Measurements from ENCODE around the gene STK25. TPM values are rescaled to one million over a fixed set of nuclear protein-coding genes. Genes with fewer than 3 reads are reported as not detected.
"Not testable (repeated sequence)": the region's sequence is repeated elsewhere in the genome, so short reads cannot be mapped to it uniquely, and the experiment has no call there.

STK25 gene
- total RNA-seq, 2 experiments from 2014 or later: 97.6 to 113 TPM

GRCh38 chr2:241514986-241515737 lies 6.8 kb upstream of the STK25 start:
- POLR2A ChIA-PET: no interaction called here
- CTCF ChIA-PET: interaction anchor here (0.9 kb wide), 1 partner anchor 8 kb away, joined by 3 read pairs; no protein-coding TSS in a partner anchor

GRCh38 chr2:241514553-241514952 lies 6.2 kb upstream of the STK25 start:
- CTCF ChIA-PET: interaction anchor here (0.9 kb wide), 1 partner anchor 8 kb away, joined by 3 read pairs; no protein-coding TSS in a partner anchor
- POLR2A ChIA-PET: no interaction called here

GRCh38 chr2:241511091-241511741 lies 2.8 kb upstream of the STK25 start:
- POLR2A ChIA-PET: no interaction called here
- CTCF ChIA-PET: no interaction called here

DNA sequence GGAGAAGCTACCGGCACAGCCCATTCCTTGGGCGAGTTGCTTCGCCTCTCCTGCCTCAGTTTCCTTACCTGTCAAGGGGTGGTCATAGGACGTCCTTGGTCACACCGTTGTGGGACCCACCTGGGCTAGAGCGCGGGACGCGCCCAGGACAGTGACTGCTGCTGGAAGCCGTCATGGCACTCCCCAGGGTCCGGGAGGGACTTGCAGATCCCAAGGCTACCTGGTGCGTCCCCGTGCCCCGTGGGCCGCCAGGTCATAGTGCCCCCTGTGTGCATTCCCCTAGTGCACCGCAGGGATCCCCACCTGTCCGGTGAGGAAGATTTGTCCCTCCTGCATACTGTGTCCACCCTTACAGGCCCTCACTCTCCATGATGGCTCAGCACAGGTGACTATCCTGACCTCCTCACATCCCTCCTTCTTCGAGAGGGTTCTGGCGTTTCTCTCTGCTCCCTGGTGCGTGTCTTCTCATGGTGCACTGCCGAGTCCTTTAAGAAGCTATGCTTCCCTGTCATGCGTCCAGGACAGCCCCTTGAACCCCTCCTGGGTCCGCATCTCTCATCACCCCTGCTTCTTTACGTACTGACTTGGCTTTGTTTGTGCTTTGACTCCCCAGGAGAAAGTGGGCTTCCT lies 886 bp upstream of the STK25 start:
- ChIA-PET POLR2A (no interaction called here), CTCF (no interaction called here)

- ChIA-PET CTCF (interaction anchor here (0.7 to 1.0 kb wide), 2 partner anchors 65 to 148 kb away, joined by 3 read pairs; no protein-coding TSS in a partner anchor), POLR2A (no interaction called here)
These were observed 749 bp downstream of the STK25 start for GRCh38 chr2:241507430-241508239.

DNA sequence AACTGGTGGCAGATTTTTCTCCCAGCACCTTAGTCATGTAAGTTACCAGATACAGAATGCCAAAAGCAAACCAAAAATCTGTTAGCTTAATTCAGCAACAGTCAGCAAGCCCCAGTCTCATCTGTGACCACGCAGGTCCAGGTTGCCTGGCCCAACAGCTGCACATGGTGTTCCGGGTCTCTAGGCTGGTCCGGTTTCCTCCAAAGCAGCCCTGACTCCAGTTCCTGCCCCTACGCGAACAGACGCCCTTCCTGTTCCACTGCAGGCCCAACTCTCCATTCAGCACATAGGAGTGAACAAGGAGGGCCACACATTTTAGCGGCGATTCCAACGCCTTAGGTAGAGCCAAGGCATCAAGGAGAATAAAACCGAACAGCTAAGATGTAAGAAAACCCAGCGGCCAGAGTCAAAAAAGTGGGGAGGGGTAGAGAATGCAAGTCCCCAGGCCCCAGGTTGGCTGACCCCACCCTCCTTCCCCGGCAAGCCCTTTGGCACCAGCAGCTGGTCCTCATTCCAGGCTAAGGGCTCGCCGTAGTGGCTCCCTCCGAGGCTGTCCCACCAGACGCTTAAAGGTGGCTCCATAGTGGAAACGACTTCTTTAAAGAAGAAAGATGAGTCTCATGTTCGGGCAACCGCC lies 1.5 kb downstream of the STK25 start:
- ChIA-PET CTCF (interaction anchor here (1.0 kb wide), 1 partner anchor 29 kb away, joined by 3 read pairs; no protein-coding TSS in a partner anchor), POLR2A (no interaction called here)

- POLR2A ChIA-PET: not testable (repeated sequence)
- CTCF ChIA-PET: interaction anchor here (1.0 kb wide), 1 partner anchor 28 kb away, joined by 3 read pairs; no protein-coding TSS in a partner anchor
These were observed 2.1 kb downstream of the STK25 start for GRCh38 chr2:241506317-241506716.

DNA sequence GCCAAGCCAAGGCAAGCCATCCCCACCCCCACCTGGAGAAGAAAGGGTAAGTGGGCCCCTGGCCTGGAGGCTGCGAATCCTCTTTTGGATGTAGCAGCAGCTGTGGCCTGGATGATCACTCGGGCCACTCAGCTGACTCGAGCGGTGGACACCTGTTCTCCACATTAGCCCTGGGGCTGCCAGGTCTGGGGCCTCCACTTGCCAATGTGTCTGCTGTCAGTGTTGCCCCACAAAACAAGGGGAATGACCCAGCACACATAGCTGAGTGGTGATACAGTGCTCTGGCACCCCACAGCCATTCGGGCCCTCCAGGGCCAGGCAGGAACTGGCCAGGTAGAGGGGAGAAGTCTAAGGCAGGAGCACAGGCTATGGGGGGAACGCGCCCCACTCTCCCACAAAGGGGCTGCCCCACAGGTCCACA lies 2.6 kb downstream of the STK25 start:
- CTCF ChIA-PET: interaction anchor here (1.0 kb wide), 1 partner anchor 28 kb away, joined by 3 read pairs; no protein-coding TSS in a partner anchor
- POLR2A ChIA-PET: no interaction called here

DNA sequence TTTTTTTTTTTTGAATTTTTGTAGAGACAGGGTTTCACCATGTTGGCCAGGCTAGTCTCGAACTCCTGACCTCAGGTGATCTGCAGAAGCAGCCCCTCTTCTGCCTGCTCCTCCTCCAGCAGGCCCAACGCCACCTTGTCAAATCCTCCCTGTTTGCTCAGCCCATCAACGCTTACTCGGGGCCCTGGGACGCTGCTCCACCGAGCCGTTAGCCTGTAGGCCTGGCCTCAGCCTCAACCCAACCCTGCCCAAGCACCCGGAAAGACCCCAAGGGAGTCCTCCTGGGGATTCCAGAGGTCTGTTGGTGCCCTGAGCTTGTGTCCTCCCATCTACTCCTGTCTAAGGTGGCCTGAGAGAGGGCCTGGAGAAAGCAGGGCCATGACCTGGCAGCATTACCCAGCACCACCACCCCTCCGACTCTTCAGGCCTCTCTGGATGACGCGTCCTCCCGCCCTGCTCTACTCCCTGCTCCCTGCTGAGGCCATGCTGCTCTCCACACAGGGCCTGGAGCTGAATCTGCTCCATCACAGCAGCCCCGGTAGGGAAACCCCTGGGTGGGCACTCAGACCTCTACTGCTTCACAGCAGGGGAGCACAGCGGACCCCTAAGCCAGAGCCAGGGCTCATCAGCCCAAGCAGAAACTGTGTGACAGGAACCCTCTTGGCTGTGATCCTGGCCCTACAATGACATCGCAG lies 3.2 kb downstream of the STK25 start:
- CTCF ChIA-PET: no interaction called here
- POLR2A ChIA-PET: no interaction called here

GRCh38 chr2:241503776-241504392 lies 4.5 kb downstream of the STK25 start:
- POLR2A ChIA-PET: no interaction called here
- CTCF ChIA-PET: no interaction called here

DNA sequence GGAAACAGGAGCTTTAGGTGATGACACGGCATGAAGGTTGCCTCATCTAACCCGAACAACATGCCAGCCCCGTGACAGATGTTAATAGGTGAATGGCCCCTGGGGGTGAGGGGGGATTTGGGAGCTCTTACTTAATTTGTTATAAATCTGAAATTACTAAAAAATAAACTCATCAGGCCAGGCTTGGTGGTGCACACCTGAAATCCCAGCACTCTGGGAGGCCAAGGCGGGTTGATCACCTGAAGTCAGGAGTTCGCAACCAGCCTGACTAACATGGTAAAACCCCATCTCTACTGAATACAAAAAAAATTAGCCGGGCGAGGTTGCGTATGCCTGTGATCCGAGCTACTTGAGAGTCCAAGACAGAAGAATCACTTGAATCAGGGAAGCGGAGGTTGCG lies 6.1 kb downstream of the STK25 start:
- ChIA-PET POLR2A (no interaction called here), CTCF (no interaction called here)

GRCh38 chr2:241501551-241501950 lies 6.8 kb downstream of the STK25 start:
- ChIA-PET CTCF (no interaction called here), POLR2A (no interaction called here)

GRCh38 chr2:241501099-241501541 lies 7.3 kb downstream of the STK25 start:
- ChIA-PET CTCF (no interaction called here), POLR2A (no interaction called here)

GRCh38 chr2:241500431-241500975 lies 7.9 kb downstream of the STK25 start:
- POLR2A ChIA-PET: interaction anchor here (0.6 kb wide), 1 partner anchor 79 kb away, joined by 3 read pairs; no protein-coding TSS in a partner anchor
- CTCF ChIA-PET: no interaction called here

DNA sequence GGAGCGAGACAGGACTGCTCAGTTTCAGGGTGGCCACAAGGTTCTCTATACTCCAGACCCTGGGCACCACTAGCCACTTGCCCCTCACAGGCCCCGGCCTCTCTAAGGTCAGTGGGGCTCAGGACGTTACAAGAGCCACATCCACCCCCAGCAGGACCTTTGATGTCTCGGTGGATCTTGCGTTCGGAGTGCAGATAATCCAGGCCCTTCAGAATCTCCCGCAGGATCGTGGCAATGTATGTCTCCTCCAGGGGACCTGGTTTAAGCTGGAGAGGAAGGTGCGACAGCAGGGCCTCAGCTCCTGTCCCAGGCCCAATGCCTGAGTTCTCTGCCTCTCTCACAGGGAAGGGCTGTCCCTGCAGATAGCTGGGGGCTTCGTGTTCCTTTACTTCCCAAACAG lies 8.4 kb downstream of the STK25 start:
- ChIA-PET CTCF (no interaction called here), POLR2A (interaction anchor here (0.6 kb wide), 1 partner anchor 80 kb away, joined by 3 read pairs; no protein-coding TSS in a partner anchor)

GRCh38 chr2:241499146-241499965 lies 9.0 kb downstream of the STK25 start:
- POLR2A ChIA-PET: no interaction called here
- CTCF ChIA-PET: interaction anchor here (1.3 kb wide), 1 partner anchor 15 kb away, joined by 3 read pairs; no protein-coding TSS in a partner anchor

Data from activated CD8-positive, alpha-beta memory T cell treated with anti-CD3 and anti-CD28 coated beads for 36 hours (primary cell).